GM21390 (cell line): ENCODE data around the gene RPTN.
"Not testable (repeated sequence)": the region's sequence is repeated elsewhere in the genome, so short reads cannot be mapped to it uniquely, and the experiment has no call there.

Experiments
- ATAC-seq: cut with Tn5 transposase; IDR thresholded peaks from one replicate; pipeline ENCODE4 v1.9.1; 2021; ENCODE audit not compliant: unreplicated experiment

The RPTN gene

GRCh38 chr1:152166966-152167365 is 7.9 kb upstream of the RPTN start:
- ATAC-seq = no peak

GRCh38 chr1:152165286-152166077 is 6.5 kb upstream of the RPTN start:
- no peak for ATAC-seq

GRCh38 chr1:152164517-152165136 is 5.6 kb upstream of the RPTN start:
- no peak for ATAC-seq

- ATAC-seq = no peak
Observed at GRCh38 chr1:152162792-152163463, 3.9 kb upstream of the RPTN start.

- no peak for ATAC-seq
Observed at GRCh38 chr1:152160576-152160975, 1.5 kb upstream of the RPTN start.

GRCh38 chr1:152153996-152154395 is 5.0 kb downstream of the RPTN start:
- ATAC-seq = no peak

- no peak for ATAC-seq
Observed at GRCh38 chr1:152151646-152152045, 7.4 kb downstream of the RPTN start.

- no peak for ATAC-seq
Observed at GRCh38 chr1:152148981-152149380, 10.0 kb downstream of the RPTN start.

- ATAC-seq = no peak
Observed at GRCh38 chr1:152148051-152148450, 11.0 kb downstream of the RPTN start.

- no peak for ATAC-seq
Observed at GRCh38 chr1:152145769-152146168, 13.3 kb downstream of the RPTN start.

- not testable (repeated sequence) for ATAC-seq
Observed at GRCh38 chr1:152144674-152145183, 14.3 kb downstream of the RPTN start.

GRCh38 chr1:152143150-152143887 is 15.7 kb downstream of the RPTN start:
- peak; percentile 91 for ATAC-seq

GRCh38 chr1:152141971-152142584 is 16.9 kb downstream of the RPTN start:
- ATAC-seq = no peak

- ATAC-seq = no peak
Observed at GRCh38 chr1:152137215-152137614, 21.8 kb downstream of the RPTN start.

- ATAC-seq = no peak
Observed at GRCh38 chr1:152130186-152130585, 28.8 kb downstream of the RPTN start.

GRCh38 chr1:152127673-152128072 is 31.4 kb downstream of the RPTN start:
- ATAC-seq = no peak

- ATAC-seq = no peak
Observed at GRCh38 chr1:152125834-152126443, 33.1 kb downstream of the RPTN start.

- ATAC-seq = no peak
Observed at GRCh38 chr1:152118915-152119314, 40.1 kb downstream of the RPTN start.

GRCh38 chr1:152115344-152115743 is 43.7 kb downstream of the RPTN start, which contains the start of gene TCHH:
Gene TCHH (minus strand): TSS chr1:152115444. CDS start chr1:152114080, 1,364 bp downstream.
- ATAC-seq = no peak

- ATAC-seq = no peak
Observed at GRCh38 chr1:152112885-152113432, 46.1 kb downstream of the RPTN start.
